AG08396 (cell line): ENCODE results near the gene GJB5.
"Not testable (repeated sequence)": the region's sequence is repeated elsewhere in the genome, so short reads cannot be mapped to it uniquely, and the experiment has no call there.

ENCODE experiments used
- DNase-seq: peaks from one replicate; pipeline ENCODE4 v3.0.0; 2012; ENCODE audit warnings: low spot score, mixed read lengths

Gene GJB5

DNA sequence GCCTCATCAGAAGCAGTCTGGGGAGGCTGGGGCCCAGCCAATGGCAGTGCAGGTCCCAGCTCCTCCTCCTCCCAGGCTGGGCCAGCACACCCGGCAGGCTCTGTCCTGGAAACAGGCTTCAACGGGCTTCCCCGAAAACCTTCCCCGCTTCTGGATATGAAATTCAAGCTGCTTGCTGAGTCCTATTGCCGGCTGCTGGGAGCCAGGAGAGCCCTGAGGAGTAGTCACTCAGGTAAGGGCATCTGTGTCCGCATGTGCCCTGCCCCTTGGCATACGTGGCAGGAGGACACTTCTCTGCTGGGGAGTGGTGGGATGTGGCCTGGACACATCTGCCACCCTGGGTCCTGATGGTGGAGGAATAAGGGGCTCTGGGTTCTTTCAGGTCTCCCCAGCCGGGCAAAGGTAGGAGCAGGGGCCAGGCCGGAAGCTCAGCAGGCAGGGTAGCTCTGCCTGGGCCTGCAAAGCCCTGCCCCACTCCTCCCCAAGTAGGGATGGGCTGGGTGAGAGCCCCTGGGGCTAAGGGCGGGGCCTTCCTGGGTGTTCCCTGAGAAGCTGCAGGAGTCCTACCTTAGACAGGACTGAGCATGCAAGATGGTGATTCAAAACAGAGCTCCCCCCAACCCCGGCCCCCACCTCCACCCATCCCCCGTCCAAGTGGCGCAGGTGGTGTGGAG, at the start of gene GJB5:
Gene GJB5, plus strand, starts transcription at position 84 of the 674 bp plus-strand sequence. CDS start 2,284 bp downstream, outside the sequence.
- no peak for DNase-seq

DNA sequence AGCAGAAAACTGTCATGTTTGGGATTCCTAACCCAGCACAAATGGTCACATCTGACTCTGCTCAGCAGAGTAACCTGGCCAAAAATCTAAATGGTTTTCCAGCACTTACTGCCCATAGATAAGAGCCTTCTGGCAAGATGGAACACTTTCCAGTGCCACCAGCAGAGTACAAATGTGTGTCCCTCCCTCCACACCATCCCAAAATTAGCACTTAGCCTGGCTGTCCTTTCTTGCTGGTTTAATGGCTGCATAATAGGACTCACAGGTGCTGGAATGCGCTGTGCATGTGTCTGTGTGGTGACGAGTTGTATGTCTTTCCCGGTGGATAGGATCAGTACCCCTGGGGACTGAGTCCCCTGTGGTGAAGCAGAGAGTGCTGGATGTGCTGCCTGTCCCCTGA, 49.8 kb upstream of the GJB5 start:
- DNase-seq = no peak

DNA sequence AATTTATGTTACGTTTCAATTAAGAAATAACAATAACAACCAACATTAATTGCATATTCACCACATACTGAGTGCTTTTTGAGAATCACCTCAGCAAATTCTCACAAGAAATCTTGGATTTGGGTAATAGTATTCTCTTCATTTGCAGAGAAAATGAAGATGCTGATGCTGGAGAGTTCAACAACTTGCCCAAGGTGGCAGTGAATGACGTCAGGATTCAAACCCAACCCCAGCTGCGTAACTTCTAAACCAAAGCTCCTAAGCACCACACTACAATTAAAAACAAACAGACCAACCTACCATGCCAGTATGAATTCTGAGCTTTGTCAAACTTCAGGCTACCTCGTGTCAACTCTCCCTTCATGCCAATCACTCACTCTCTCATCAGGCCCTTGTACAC, 46.7 kb upstream of the GJB5 start:
- DNase-seq = no peak

DNA sequence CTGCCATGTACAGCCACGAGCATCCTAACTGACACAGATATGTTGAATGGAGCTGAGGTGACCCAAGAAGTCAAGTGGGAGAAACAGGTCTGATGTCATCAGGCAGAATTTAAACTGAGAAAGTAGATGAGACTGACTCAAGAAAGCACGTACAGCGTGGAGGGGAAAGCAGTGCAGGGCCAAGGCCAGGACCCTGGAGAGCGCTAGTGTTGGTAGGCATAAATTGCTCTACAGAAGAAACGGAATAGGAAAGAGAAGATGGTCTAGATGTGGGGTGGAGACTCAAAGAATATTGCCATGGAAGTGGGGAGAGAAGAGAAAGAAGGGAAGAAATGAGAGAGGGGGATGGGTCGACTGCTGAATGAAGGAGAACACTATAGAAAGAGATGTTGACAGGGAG, 45.3 kb upstream of the GJB5 start:
- DNase-seq = peak; percentile 22

DNA sequence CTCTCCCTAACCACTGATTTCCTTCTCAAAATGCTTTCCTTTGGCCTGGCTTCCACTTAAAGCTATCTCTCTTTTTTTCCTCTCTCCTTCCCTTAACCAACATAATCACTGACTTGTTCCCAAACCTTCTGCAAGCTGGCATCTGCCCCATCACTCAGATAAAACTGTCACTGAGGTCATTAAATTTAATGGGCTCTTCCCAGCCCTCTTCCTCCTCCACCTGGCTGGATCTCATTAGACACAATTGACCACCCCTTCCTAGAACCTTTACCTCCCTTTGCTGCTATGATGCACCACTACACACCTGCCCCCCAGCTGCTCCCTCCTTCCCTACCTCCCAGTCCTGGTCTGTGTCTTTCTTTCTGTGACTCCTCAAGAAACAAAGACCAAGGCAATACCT, 44.0 kb upstream of the GJB5 start:
- no peak for DNase-seq

DNA sequence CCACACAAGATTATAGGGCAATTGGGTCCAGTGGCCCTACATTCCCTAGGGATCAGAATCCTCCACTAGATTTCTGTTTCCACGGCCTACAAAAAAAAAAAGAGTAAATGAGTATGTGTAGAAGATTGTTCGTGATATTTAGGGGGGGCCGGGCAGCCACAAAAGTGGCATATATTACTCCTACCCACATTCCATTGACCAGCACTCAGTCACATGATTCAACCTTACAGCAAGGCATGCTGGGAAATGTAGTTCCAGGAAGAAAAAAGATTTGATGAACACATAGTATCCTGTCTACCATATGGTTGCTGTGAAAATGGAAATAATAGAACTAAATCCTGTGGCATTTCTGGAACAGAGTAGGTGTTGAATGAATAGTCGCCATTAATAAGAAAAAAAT, 43.4 kb upstream of the GJB5 start:
- DNase-seq = no peak

DNA sequence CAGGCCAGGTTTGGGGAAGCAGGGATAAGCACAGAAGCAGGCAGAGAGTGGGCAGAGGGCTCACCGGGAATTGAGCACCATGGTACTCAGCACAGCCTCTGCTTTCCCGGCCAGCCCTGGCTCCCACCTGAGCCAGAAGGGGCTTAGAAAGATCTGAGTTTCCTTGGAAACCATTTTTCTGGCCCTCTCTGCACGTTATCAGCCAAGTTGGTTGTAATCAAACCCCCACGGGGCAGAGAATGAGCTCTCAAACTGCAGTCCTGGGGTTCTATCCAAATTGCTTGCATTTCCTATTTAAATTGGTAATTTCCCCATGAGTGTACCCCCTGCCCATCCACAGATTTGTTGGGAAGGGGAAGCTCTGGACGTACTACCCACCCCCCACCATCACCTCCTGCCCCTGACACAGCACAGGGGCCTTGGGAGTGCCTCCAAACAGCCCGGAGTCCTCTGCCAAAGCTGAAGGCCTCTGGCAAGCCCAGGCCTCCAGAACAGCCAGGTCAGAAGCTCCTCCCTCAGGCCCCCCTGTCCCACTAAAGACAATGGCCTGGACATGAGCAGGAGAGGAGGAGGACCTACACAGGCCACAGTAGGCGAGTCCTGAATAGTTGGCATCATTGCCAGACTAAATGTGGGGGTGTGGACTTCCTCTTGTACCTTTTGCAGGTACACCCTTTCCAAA, 42.7 kb upstream of the GJB5 start:
- DNase-seq = no peak

DNA sequence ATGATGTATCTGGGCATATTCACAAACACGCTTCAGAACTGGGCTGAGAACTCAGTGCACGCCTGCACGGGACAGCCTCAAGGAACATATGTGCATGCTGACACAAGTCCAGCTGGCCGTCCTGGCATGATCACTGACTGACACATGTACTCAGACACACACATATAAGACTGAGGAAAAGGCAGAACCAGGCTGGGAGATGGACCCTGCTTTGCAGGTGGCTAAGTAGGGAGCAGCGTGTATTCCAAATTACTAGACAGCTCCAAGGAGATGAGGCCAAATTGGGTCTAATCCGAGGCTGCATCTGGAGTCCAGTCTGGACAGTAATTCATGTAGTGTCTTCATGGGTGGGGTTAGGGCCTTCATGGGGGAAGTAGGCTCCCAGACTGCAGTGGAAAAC, 41.4 kb upstream of the GJB5 start:
- DNase-seq = no peak

DNA sequence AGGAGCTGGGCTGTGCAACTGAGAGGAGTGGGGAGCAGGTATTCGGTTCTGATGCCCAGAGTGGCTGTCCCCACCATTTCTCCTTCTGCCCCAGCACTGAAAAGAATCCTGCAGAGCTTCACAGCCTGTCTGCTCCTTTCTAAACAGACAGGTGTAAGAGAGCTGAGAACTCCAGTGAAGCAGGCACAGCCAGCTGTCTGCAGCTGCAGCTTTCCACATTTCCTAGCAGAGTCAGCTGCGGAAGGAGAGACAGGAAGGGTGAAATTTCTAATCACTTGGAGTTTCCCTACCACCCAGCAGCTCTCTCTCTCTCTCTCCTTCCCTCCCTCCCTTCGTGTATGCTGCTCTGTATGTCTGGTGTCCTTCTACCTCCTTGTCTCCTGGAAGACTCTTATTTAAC, 40.5 kb upstream of the GJB5 start:
- DNase-seq = no peak

DNA sequence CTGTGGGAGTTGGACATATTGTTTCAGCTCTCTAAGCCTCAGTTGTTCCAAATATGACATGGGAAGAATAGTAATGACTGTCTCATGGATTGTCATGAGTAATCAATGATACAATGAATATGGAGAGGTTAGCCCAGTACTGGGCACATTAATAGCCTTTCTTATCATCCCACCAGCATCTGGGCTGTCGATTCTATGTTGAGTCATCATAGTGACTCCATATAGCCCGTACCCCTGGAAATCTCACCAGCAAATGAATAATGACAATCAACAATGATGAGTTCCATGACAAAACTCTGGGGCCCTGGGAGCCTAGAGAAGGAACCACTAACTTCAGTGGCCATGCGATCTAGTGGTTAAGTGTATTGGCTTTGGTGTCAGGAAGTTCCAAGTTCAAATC, 39.7 kb upstream of the GJB5 start:
- no peak for DNase-seq

DNA sequence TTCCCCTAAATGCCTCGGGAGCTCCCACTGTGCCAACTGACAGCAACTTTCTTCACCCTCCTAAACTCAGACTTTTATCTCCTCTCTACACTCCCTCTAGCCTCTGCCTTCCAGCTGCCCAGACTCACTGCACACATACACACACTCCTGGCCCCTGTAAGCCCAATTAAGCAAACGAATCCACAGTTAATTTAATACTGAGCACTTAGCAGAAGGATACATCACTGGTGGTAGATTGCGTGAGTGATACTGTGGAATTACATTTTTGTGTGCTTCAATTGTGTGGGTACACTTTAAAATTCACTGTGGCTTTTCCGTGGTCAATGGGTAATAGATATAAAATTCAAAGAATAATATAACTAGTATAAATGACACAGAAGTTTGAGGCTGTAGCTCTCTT, 33.6 kb upstream of the GJB5 start:
- no peak for DNase-seq

DNA sequence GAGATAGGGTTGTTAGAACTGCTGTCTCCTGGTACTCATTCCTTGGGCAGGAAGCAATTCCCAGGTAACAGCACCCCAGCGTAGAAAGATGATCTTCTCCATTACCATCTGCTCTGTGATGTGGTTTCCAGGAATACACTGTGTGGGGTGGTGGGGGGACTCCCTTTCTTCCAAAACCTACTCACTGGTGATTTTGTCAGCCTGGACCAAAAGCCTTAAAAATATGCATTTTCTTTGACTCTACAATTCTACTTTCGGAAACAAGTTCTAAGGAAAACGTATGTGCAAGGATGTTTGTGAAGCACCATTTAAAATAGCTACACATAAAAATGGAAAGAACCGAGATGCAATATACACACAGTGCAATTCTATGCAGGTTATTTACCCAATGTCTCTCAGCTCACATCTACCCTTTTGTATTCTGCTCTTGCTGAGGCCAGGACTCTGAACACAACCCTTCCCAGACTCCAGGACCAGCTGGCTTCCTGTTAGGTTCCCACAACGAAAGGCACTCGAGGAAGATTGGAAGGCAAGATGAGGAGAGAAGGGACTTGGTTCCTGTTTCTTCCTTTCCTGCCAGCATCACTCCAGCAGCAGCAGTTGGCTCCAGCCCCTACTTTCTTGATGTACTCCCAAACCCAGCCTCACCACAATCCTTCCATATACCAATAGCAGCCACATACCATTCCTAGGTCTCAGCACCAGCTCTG, 33.0 kb upstream of the GJB5 start:
- no peak for DNase-seq

DNA sequence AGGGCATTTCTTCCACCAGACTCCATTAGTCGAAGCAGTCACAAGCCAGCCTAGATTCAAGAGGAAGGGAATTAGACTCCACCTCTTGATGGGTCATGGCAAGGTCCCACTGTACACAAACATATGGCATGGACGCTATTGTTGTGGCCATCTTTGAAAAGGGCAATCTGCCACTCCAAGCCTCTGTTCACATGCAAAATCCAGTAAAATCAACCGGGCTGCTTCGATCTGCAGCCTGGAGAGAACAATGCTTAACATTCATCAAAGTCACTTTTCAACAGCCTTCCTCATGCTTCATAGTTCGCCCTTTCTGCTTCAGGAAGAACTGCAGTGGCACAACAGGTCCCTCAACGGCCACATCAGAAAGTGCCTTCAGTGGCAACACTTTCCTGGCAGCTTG, 28.0 kb upstream of the GJB5 start:
- DNase-seq = no peak

DNA sequence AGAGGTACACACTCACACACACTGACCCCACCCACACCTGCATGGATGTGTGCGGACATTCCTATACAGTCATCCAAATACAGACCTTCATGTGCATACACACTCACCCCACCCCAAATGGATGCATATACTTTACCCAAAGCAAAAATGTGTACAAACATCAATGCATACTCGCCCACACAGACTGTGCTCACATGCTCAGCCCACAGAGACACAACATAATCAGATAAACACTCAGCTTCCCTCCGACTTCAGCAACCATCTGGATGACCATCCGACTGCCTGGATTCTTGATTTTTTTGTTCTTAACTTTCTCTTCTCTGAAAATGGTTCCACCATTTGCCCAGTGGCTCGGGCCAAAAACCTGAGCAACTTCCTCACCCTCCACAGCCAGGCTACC, 24.4 kb upstream of the GJB5 start:
- no peak for DNase-seq

DNA sequence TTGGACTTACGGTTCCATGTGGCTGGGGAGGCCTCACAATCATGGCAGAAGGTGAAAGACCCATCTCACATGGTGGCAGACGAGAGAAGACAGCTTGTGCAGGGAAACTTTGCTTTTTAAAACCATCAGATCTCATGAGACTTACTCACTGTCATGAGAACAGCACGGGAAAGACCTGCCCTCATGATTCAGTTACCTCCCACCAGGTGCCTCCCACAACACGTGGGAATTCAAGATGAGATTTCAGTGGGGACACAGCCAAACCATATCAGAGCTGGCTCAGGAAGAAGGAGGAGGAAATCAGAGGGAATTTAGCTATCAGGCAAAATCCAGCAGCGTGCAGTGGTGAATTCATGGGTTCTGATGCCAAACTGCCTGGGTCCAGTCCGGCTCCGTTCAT, 22.0 kb upstream of the GJB5 start:
- DNase-seq = not testable (repeated sequence)

DNA sequence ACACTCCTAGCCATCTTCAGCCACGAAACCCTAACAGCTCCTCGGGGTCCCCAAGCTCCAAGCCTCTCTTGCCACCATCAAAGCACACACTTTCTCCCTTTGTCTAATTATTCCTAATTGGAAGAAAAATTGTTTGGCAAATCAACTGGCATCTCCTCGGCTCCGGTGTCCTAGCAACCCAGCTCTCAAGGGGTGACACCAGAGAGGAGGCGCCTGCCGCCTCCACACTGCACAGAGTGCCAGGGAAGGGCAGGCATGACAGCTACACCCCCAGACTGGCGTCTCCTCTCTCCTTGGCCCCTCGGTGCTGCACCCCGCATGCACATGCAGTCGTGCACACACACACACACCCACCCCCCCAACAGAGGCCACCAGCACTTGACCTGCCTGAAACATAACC, 18.2 kb upstream of the GJB5 start:
- no peak for DNase-seq

DNA sequence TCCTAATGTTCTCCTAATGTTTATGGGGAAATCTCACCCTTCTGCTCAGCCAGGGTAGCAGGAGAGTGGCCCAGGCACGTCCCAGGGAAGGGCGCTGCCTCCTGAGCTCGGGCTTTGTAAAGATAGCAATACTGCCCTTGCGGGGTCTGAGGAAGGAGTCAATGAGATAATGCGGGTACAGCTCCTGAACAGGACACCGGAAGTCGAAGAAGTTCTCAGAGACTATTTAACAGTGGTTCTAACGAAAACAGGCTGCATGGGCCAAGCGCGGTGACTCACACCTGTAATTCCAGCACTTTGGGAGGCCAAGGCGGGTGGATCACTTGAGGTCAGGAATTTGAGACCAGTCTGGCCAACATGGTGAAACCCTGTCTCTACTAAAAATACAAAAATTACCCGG, 17.6 kb upstream of the GJB5 start:
- not testable (repeated sequence) for DNase-seq

DNA sequence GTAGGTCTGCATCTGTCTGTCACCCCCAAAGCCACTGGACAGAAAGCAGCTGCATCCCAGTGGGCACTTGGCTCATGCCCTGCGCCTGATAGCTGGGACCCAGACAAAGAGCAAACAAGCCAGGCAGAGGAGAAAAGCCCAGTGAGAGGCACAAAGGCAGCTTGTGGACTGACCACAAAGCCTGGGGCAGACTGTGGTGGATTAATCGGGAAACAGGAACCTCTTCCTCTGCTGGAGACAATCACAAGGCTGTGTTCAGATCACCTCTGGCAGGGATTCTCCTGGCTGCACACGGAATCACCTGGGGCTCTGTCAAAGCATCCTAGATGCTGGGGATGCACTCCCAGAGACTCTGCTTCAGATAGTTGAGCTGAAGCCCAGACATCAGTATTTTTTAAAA, 15.2 kb upstream of the GJB5 start:
- no peak for DNase-seq

DNA sequence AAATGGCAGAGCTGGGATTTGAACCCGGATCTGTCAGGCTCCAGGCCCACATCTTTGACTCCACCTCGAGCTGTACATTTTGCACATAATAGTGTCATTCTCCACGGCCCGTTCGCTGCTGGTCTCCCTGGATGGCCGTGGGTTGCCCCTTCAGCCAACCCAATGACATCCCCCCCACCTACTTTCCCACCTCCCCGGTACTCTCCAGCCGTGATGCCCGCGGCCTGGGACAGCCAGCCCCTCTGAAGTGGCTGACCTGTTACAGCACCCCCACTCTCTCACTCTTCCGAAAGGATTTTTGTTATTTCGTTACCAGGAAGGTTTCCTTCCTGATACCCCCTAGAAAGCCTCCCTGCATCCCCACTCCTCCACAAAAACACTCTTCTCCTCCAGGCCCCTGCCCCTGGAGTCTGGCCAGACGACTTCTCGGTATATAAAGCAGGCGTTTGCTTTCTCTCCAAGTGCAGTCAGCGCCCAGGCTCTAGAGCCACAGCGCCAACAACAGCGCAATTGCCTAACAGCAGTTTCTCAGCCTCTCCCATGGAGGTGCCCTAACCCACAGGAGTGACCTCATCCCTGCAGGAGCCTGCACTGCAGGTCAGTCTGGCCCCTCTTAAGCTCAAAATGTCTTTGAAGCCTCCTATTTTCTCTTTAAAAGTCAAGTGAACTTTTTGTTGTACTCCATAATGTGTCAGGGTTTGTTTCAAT, 14.5 kb upstream of the GJB5 start:
- no peak for DNase-seq

DNA sequence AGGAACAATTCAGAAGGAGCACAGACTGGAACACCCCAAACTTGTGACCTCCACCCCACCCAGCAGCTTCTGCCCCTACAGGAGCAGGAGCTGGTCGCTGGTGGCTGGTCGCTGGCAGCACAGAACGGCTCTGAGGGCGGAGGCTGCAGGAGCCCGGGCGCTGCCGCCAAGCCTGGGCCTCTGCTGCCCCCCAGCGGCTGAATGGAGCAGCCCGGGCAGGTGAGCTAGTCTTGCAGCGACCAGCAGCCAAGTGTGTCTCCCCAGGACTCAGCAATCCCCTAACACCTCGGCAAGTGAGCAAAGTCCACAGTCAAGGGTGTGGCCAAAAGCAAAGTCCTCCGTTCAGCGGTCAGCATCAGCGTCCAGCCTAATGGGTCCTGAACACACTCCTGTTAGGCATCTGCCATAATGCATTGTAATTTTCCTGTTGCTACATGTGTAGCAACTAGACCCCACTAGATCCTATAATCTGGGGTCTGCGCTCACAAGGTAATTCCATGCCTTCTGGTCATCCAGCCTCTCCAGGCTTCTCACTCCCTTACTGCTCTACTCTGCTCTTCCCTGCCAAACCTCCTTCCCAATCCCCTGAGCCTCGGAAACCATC, 12.1 kb upstream of the GJB5 start:
- DNase-seq = peak; percentile 91

DNA sequence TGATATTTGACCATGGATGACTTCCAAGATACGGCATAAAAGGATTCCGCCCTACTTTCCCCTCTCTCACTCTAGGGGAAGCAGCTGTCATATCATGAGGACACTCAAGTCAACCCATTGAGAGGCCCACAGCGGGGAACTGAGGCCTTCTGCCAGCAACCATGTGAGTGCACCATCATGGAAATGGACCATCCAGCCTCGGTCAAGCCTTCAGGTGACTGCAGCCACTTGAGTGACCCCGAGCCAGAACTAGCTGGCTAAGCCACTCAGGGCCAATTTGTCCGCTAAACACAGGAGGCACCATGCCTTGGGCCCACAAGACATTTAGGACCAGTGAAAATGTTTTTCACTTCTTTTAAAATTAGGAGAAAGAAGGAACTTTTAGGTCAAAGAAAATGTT, 11.1 kb upstream of the GJB5 start:
- DNase-seq = no peak

DNA sequence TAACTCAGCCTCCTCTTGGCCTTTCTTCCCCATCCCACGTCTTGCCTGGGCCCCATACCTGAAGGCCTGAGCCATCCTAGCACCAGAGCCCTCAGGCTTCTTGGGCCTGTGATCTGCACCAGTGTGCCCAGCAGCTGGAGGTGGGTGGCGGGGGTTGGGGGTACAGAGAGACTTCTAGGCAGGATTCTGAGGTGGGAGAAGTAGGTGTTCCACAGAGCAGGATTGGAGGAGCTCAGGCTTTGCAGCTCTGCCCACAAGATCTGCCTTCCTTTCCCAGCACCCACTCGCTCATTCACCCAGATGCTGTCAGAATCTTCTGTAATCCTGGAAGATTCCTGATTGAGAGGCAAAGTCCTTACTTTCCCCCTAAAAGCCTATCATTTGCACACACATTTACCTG, 10.0 kb upstream of the GJB5 start:
- no peak for DNase-seq
